Ovary (tissue), 9 donors: ENCODE measurements around the gene PTPRK. TPM values are rescaled to one million over a fixed set of nuclear protein-coding genes. Genes with fewer than 3 reads are reported as not detected.

Experiments
- DNase-seq, 5 donors: peaks; one replicate each; pipeline ENCODE4 v3.0.0-alpha.2; 2019 to 2020
- H3K27ac ChIP-seq, 2 donors: fragments of 200-600 bp; one replicate each; pipeline versions ENCODE4 v1.5.1 to v1.8.0; 2019 to 2022
- H3K27me3 ChIP-seq: fragments of 200-600 bp; one replicate; pipeline ENCODE4 v1.8.0; 2022
- H3K36me3 ChIP-seq: fragments of 200-600 bp; sonication (generic); one replicate; pipeline ENCODE4 v1.5.1; 2019
- H3K4me1 ChIP-seq: one replicate; pipeline ENCODE4 v1.8.1; 2013; ENCODE audit warnings: mild to moderate bottlenecking, moderate library complexity; ENCODE audit not compliant: insufficient read depth
- H3K4me3 ChIP-seq: fragments of 200-600 bp; sonication (generic); one replicate; pipeline ENCODE4 v1.5.1; 2017
- H3K9me3 ChIP-seq, 2 donors: fragments of 200-600 bp in 1 of 2; sonication (generic) in 1 of 2; one replicate each; pipeline versions ENCODE4 v1.5.1 to v1.8.1; 2013 to 2019; ENCODE audit warnings: mild to moderate bottlenecking in 1 of 2, moderate library complexity in 1 of 2
- CTCF ChIP-seq, 3 donors: fragments of 450-650 bp in 2 of 3; fragments of 200-600 bp in 1 of 3; IDR thresholded peaks; one replicate each; pipeline versions ENCODE4 v1.5.1 to v1.8.0; 2016 to 2022; ENCODE audit warnings: antibody characterized with exemption in 3 of 3, mild to moderate bottlenecking in 1 of 3
- EP300 ChIP-seq: sonication (generic); formaldehyde crosslinking; IDR thresholded peaks from one replicate; pipeline ENCODE4 v1.6.1; 2017; ENCODE audit warnings: antibody characterized with exemption
- POLR2A ChIP-seq: fragments of 450-650 bp; IDR thresholded peaks from one replicate; pipeline ENCODE4 v1.6.1; 2017; ENCODE audit warnings: antibody characterized with exemption, mild to moderate bottlenecking, moderate library complexity
- WGBS, 3 donors: extraction: QIAGEN DNeasy Blood & Tissue Kit in 1 of 3; methylation state at CpG; one replicate each; pipeline versions ENCODE4 v1.1.5 to v1.1.7; 2013 to 2017; 5-methylcytosine and 5-hydroxymethylcytosine counted together
- intact Hi-C, 4 donors: fragments of 100-400 bp; cut with DNase I; formaldehyde crosslinking; loops; one replicate each; pipeline versions ENCODE4 v1.11.0 to v1.15.1; 2022 to 2023
- polyA plus RNA-seq, 2 donors: library from polyadenylated mRNA; stranded (reverse); fragments of 200-250 nt in 1 of 2; fragments of 350-450 nt in 1 of 2; fragmentation: Illumina TruSeq in 1 of 2; extraction: RNeasy Lipid Tissue Mini Kit (QIAGEN cat#74804) in 1 of 2; gene quantifications; one replicate each; pipeline ENCODE4 v1.2.3, GENCODE V29; 2013 to 2014
- total RNA-seq, 7 donors: library from RNA; depleted of rRNA in 2 of 7; stranded (reverse); fragments of >200 nt in 2 of 7; fragmentation: NEBNext Ultra II Directional in 3 of 7; extraction: Animal tissue kit (Norgen Biotek cat#: 25700) in 3 of 7; gene quantifications; one replicate each; pipeline versions ENCODE4 v1.1.0 to v1.2.4, GENCODE V29; 2016 to 2023
- donor health status: DM: no; HTN: no; CAD: no; lungs with moderate emphysema.
- donor health status: DM: no; HTN: no; CAD: no.
- donor health status: Bipolar disorder and iron deficiency.
- donor health status: DM: yes; HTN: yes; CAD: no.
- donor health status: DM: no; HTN: no; CAD: no.
- donor health status: DM: yes; HTN: yes; CAD: no.

Gene PTPRK
- total and polyA plus RNA-seq, 9 donors, result 24.0 to 50.7 (median 44.1) TPM

- intact Hi-C loops, result no loop called here
- no peaks in the 10 kb centered on the region for H3K9me3 ChIP-seq
- no peaks in the 10 kb centered on the region for H3K36me3 ChIP-seq
- no peaks in the 10 kb centered on the region for H3K27me3 ChIP-seq
- no peak overlapping the region for H3K27ac ChIP-seq
- no peak for DNase-seq
- H3K4me1 ChIP-seq, result no peaks in the 10 kb centered on the region
- 95 to 97% (median 97%) methylated on average over 9 of the region's 9 CpGs for WGBS, 3 donors
- no peak overlapping the region for H3K4me3 ChIP-seq
- TF ChIP-seq CTCF (IDR thresholded peaks at IDR 0.05), result no peak
- no peak for TF ChIP-seq EP300
- TF ChIP-seq POLR2A, result no peak
These were observed 122.4 kb downstream of the PTPRK start for GRCh38 chr6:128397996-128398395.

- no peak overlapping the region for H3K27ac ChIP-seq
- TF ChIP-seq CTCF (IDR thresholded peaks at IDR 0.05), result no peak
- no peak for TF ChIP-seq POLR2A
- no peak for TF ChIP-seq EP300
- intact Hi-C loops, result no loop called here
- H3K4me3 ChIP-seq, result no peak overlapping the region
- no peak for DNase-seq
- no peaks in the 10 kb centered on the region for H3K4me1 ChIP-seq
- no peaks in the 10 kb centered on the region for H3K36me3 ChIP-seq
- H3K27me3 ChIP-seq, result no peaks in the 10 kb centered on the region
- H3K9me3 ChIP-seq, result no peaks in the 10 kb centered on the region
- WGBS, 3 donors, result 94 to 95% (median 95%) methylated on average over 3 of the region's 3 CpGs
These were observed 124.8 kb downstream of the PTPRK start for GRCh38 chr6:128395596-128395995.

GRCh38 chr6:128395188-128395587 is 125.2 kb downstream of the PTPRK start:
- WGBS, 3 donors, result 15 to 24% (median 24%) methylated on average over 3 of the region's 3 CpGs
- no peak overlapping the region for H3K4me3 ChIP-seq
- TF ChIP-seq CTCF (IDR thresholded peaks at IDR 0.05), result no peak
- TF ChIP-seq EP300, result no peak
- TF ChIP-seq POLR2A, result no peak
- H3K9me3 ChIP-seq, result no peaks in the 10 kb centered on the region
- intact Hi-C loops, result no loop called here
- DNase-seq, result no peak
- H3K27ac ChIP-seq, result no peak overlapping the region
- no peaks in the 10 kb centered on the region for H3K4me1 ChIP-seq
- no peaks in the 10 kb centered on the region for H3K36me3 ChIP-seq
- no peaks in the 10 kb centered on the region for H3K27me3 ChIP-seq

- H3K27ac ChIP-seq, result no peak overlapping the region
- whole genome bisulfite sequencing, 3 donors, result 98 to 100% (median 98%) methylated on average over 1 of the region's 1 CpG
- TF ChIP-seq EP300 (no peak), POLR2A (no peak), CTCF (IDR thresholded peaks at IDR 0.05) (no peak)
- no peaks in the 10 kb centered on the region for H3K36me3 ChIP-seq
- no peaks in the 10 kb centered on the region for H3K4me1 ChIP-seq
- intact Hi-C loops, result no loop called here
- no peak for DNase-seq
- no peaks in the 10 kb centered on the region for H3K27me3 ChIP-seq
- H3K9me3 ChIP-seq, result no peaks in the 10 kb centered on the region
- no peak overlapping the region for H3K4me3 ChIP-seq
These were observed 126.2 kb downstream of the PTPRK start for GRCh38 chr6:128394167-128394566.
